ENCODE data around the gene TMEM270.

TMEM270 gene

GRCh38 chr7:73823873-73824592, 36.9 kb upstream of the TMEM270 start:
- no peak overlapping the region for H3K27ac ChIP-seq
- H3K4me2 ChIP-seq: no peak overlapping the region
- H3K9me3 ChIP-seq (replicated peaks in 1 of 11): no peaks in the 10 kb centered on the region
- no peaks in the 10 kb centered on the region; a peak in 1 of 22 replicates for H4K20me1 ChIP-seq
- H3K4me3 ChIP-seq: no peak overlapping the region
- TF ChIP-seq Cebpa-rat (IDR thresholded peaks at IDR 0.05): no peak
- no peaks in the 10 kb centered on the region for H3K27me3 ChIP-seq
- H3K36me3 ChIP-seq: no peaks in the 10 kb centered on the region
- peaks cover 33 to 54% (median 44%) of the 10 kb centered on the region in 10 experiments for H3K4me1 ChIP-seq
- no peak overlapping the region; a peak in 1 of 22 replicates for H3K9ac ChIP-seq

- no peak for TF ChIP-seq Cebpa-rat (IDR thresholded peaks at IDR 0.05)
- Histone ChIP-seq H3K36me3 (no peaks in the 10 kb centered on the region), H3K9ac (no peak overlapping the region), H3K4me3 (no peak overlapping the region), H3K9me3 (replicated peaks in 1 of 11) (no peaks in the 10 kb centered on the region), H4K20me1 (no peaks in the 10 kb centered on the region; a peak in 1 of 22 replicates), H3K4me1 (peaks cover 41 to 63% (median 53%) of the 10 kb centered on the region in 10 experiments), H3K27ac (no peak overlapping the region; a peak in 1 of 22 replicates), H3K27me3 (no peaks in the 10 kb centered on the region; a peak in 1 of 22 replicates), H3K4me2 (peak overlapping the region in 1 of 11 experiments; percentile 19; a peak in 1 of 22 replicates)
Measured at GRCh38 chr7:73824986-73825385, 36.0 kb upstream of the TMEM270 start.

- peak overlapping the region; percentile 70 to 96 (median 86) for H3K4me2 ChIP-seq
- no peak for TF ChIP-seq Cebpa-rat (IDR thresholded peaks at IDR 0.05)
Measured at GRCh38 chr7:73827567-73828106, 33.3 kb upstream of the TMEM270 start.

GRCh38 chr7:73828107-73828803, 32.7 kb upstream of the TMEM270 start:
- no peak for TF ChIP-seq Cebpa-rat (IDR thresholded peaks at IDR 0.05)

More at GRCh38 chr7:73827567-73828106, 33.3 kb upstream of the TMEM270 start:
- Histone ChIP-seq H3K27me3 (no peaks in the 10 kb centered on the region; a peak in 1 of 22 replicates), H3K4me1 (peaks cover 43 to 69% (median 60%) of the 10 kb centered on the region in 10 experiments), H4K20me1 (peaks cover 0 to 8% (median 0%) of the 10 kb centered on the region in 11 experiments; a peak in 1 of 22 replicates), H3K4me3 (no peak overlapping the region), H3K36me3 (no peaks in the 10 kb centered on the region), H3K27ac (peak overlapping the region in 6 of 11 experiments; percentile 2 to 68 (median 40); a peak in 5 of 22 replicates), H3K9me3 (replicated peaks in 1 of 11) (no peaks in the 10 kb centered on the region), H3K9ac (peak overlapping the region in 3 of 11 experiments; percentile 3 to 62 (median 56); a peak in 1 of 22 replicates)

GRCh38 chr7:73828972-73829371, 32.0 kb upstream of the TMEM270 start:
- H3K9ac ChIP-seq: no peak overlapping the region
- peak overlapping the region; percentile 70 to 96 (median 86) for H3K4me2 ChIP-seq

More at GRCh38 chr7:73828107-73828803, 32.7 kb upstream of the TMEM270 start:
- no peak overlapping the region for H3K4me3 ChIP-seq
- H4K20me1 ChIP-seq: peaks cover 0 to 8% (median 0%) of the 10 kb centered on the region in 11 experiments; a peak in 1 of 22 replicates
- H3K9me3 ChIP-seq (replicated peaks in 1 of 11): no peaks in the 10 kb centered on the region
- H3K27ac ChIP-seq: peak overlapping the region in 1 of 11 experiments; percentile 35; a peak in 1 of 22 replicates
- no peaks in the 10 kb centered on the region; a peak in 1 of 22 replicates for H3K27me3 ChIP-seq
- no peak overlapping the region for H3K9ac ChIP-seq
- H3K36me3 ChIP-seq: no peaks in the 10 kb centered on the region
- H3K4me2 ChIP-seq: peak overlapping the region; percentile 70 to 96 (median 86)
- H3K4me1 ChIP-seq: peaks cover 43 to 72% (median 66%) of the 10 kb centered on the region in 10 experiments

DNA sequence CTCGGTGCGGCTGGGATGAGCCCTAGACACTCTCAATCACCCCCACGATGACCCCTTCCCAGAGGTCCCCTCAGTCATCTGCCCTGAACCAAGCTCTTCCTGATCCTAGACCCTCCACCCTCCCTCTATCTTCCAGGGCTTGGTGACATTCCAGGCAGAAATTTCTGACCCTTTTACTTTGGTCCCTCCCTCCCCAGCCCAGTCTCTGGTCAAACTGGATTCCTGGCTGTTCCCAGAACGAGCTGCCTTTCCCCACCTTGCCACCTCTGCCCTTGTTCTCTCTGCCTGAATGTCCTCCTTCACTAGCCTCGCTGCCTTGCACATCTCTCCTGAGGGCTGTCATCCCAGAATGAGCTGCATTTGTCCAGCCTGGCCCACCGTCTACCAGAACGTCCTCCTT, 31.5 kb upstream of the TMEM270 start:
- Histone ChIP-seq H3K4me1 (peaks cover 43 to 76% (median 68%) of the 10 kb centered on the region in 10 experiments), H3K4me3 (no peak overlapping the region), H3K36me3 (no peaks in the 10 kb centered on the region), H3K9ac (no peak overlapping the region), H4K20me1 (peaks cover 0 to 8% (median 0%) of the 10 kb centered on the region in 11 experiments; a peak in 1 of 22 replicates), H3K9me3 (replicated peaks in 1 of 11) (peaks cover 0 to 3% (median 2%) of the 10 kb centered on the region in 11 experiments; a peak in 8 of 22 replicates), H3K27me3 (no peaks in the 10 kb centered on the region; a peak in 1 of 22 replicates), H3K27ac (no peak overlapping the region), H3K4me2 (peak overlapping the region; percentile 70 to 96 (median 86); a peak in 21 of 22 replicates)
- TF ChIP-seq Cebpa-rat (IDR thresholded peaks at IDR 0.05): no peak

More at GRCh38 chr7:73828972-73829371, 32.0 kb upstream of the TMEM270 start:
- no peak overlapping the region for H3K27ac ChIP-seq
- TF ChIP-seq Cebpa-rat (IDR thresholded peaks at IDR 0.05): no peak
- H3K9me3 ChIP-seq (replicated peaks in 1 of 11): no peaks in the 10 kb centered on the region
- peaks cover 43 to 76% (median 68%) of the 10 kb centered on the region in 10 experiments for H3K4me1 ChIP-seq
- no peaks in the 10 kb centered on the region; a peak in 1 of 22 replicates for H3K27me3 ChIP-seq
- no peaks in the 10 kb centered on the region for H3K36me3 ChIP-seq
- no peak overlapping the region for H3K4me3 ChIP-seq
- peaks cover 0 to 8% (median 0%) of the 10 kb centered on the region in 11 experiments; a peak in 1 of 22 replicates for H4K20me1 ChIP-seq

- Histone ChIP-seq H3K9ac (no peak overlapping the region), H3K4me1 (peaks cover 43 to 76% (median 67%) of the 10 kb centered on the region in 10 experiments), H3K4me3 (no peak overlapping the region), H3K27ac (no peak overlapping the region), H3K27me3 (no peaks in the 10 kb centered on the region; a peak in 1 of 22 replicates), H3K36me3 (no peaks in the 10 kb centered on the region), H3K4me2 (peak overlapping the region in 7 of 11 experiments; percentile 7 to 88 (median 83); a peak in 7 of 22 replicates), H4K20me1 (peaks cover 0 to 8% (median 0%) of the 10 kb centered on the region in 11 experiments; a peak in 1 of 22 replicates), H3K9me3 (replicated peaks in 1 of 11) (peaks cover 0 to 8% (median 5%) of the 10 kb centered on the region in 11 experiments; a peak in 9 of 22 replicates)
- no peak for TF ChIP-seq Cebpa-rat (IDR thresholded peaks at IDR 0.05)
Measured at GRCh38 chr7:73829921-73830680, 30.9 kb upstream of the TMEM270 start.
